ENCODE measurements around the gene MSH3. TPM values are rescaled to one million over a fixed set of nuclear protein-coding genes. Genes with fewer than 3 reads are reported as not detected.

The MSH3 gene
- total RNA-seq, 1 donor from 2014 or later: 11.0 TPM

- Histone ChIP-seq H3K36me3 (peaks cover 71% of the 10 kb centered on the region), H3K4me1 (no peaks in the 10 kb centered on the region), H3K4me3 (no peak overlapping the region), H3K27ac (replicated peaks) (no peak overlapping the region), H3K9me3 (replicated peaks) (no peaks in the 10 kb centered on the region), H3K27me3 (ENCODE audit: low read depth) (no peaks in the 10 kb centered on the region)
- DNase-seq: no peak
- intact Hi-C loops (cut with micrococcal nuclease): no loop called here
- no peak for TF ChIP-seq CTCF (IDR thresholded peaks at IDR 0.05; ENCODE audit: borderline replicate concordance)
These were observed 136.2 kb downstream of the MSH3 start for GRCh38 chr5:80790698-80791097.

GRCh38 chr5:80793354-80793753 lies 138.9 kb downstream of the MSH3 start:
- Histone ChIP-seq H3K27me3 (ENCODE audit: low read depth) (no peaks in the 10 kb centered on the region), H3K36me3 (peaks cover 68% of the 10 kb centered on the region), H3K27ac (replicated peaks) (no peak overlapping the region), H3K9me3 (replicated peaks) (no peaks in the 10 kb centered on the region), H3K4me3 (no peak overlapping the region), H3K4me1 (peaks cover 2% of the 10 kb centered on the region)
- intact Hi-C loops (cut with micrococcal nuclease): no loop called here
- no peak for TF ChIP-seq CTCF (IDR thresholded peaks at IDR 0.05; ENCODE audit: borderline replicate concordance)
- no peak for DNase-seq

GRCh38 chr5:80796846-80797245 lies 142.4 kb downstream of the MSH3 start:
- intact Hi-C loops (cut with micrococcal nuclease): no loop called here
- TF ChIP-seq CTCF (IDR thresholded peaks at IDR 0.05; ENCODE audit: borderline replicate concordance): no peak
- peaks cover 56% of the 10 kb centered on the region for H3K36me3 ChIP-seq
- H3K27me3 ChIP-seq (ENCODE audit: low read depth): no peaks in the 10 kb centered on the region
- H3K4me1 ChIP-seq: peaks cover 11% of the 10 kb centered on the region
- H3K4me3 ChIP-seq: no peak overlapping the region
- H3K27ac ChIP-seq (replicated peaks): no peak overlapping the region
- no peak for DNase-seq
- H3K9me3 ChIP-seq (replicated peaks): no peaks in the 10 kb centered on the region

GRCh38 chr5:80797428-80798024 lies 143.1 kb downstream of the MSH3 start:
- H3K27me3 ChIP-seq (ENCODE audit: low read depth): no peaks in the 10 kb centered on the region
- H3K27ac ChIP-seq (replicated peaks): no peak overlapping the region
- peaks cover 55% of the 10 kb centered on the region for H3K36me3 ChIP-seq
- no peaks in the 10 kb centered on the region for H3K9me3 ChIP-seq (replicated peaks)
- TF ChIP-seq CTCF (IDR thresholded peaks at IDR 0.05; ENCODE audit: borderline replicate concordance): no peak
- H3K4me1 ChIP-seq: peaks cover 11% of the 10 kb centered on the region
- DNase-seq: no peak
- H3K4me3 ChIP-seq: no peak overlapping the region
- intact Hi-C loops (cut with micrococcal nuclease): no loop called here

GRCh38 chr5:80798166-80798565 lies 143.7 kb downstream of the MSH3 start:
- intact Hi-C loops (cut with micrococcal nuclease): no loop called here
- DNase-seq: no peak
- no peak overlapping the region for H3K27ac ChIP-seq (replicated peaks)
- H3K9me3 ChIP-seq (replicated peaks): no peaks in the 10 kb centered on the region
- H3K36me3 ChIP-seq: peaks cover 48% of the 10 kb centered on the region
- no peaks in the 10 kb centered on the region for H3K27me3 ChIP-seq (ENCODE audit: low read depth)
- H3K4me3 ChIP-seq: no peak overlapping the region
- TF ChIP-seq CTCF (IDR thresholded peaks at IDR 0.05; ENCODE audit: borderline replicate concordance): no peak
- H3K4me1 ChIP-seq: peaks cover 11% of the 10 kb centered on the region
